Endothelial cell of umbilical vein (primary cell): ENCODE data around the gene ADD2. TPM values are rescaled to one million over a fixed set of nuclear protein-coding genes. Genes with fewer than 3 reads are reported as not detected.

Experiments used
- BruUV-seq: library from RNA; stranded (reverse); fragments of 400-500 nt; replicated peaks from 2 replicates; lab custom pipeline; 2021; lab: Mats Ljungman, UMichigan
- CTCF ChIA-PET: fragments of 300-600, 350-600 bp; sonication (Branson Sonifier 250); formaldehyde crosslinking; loops from one replicate; lab custom pipeline; 2021; ENCODE audit warnings: antibody characterized with exemption, inconsistent platforms; lab: Charles Lee
- POLR2A ChIA-PET: fragments of 300-600, 350-600 bp; sonication (Branson Sonifier 250); formaldehyde crosslinking; loops from one replicate; lab custom pipeline; 2021; ENCODE audit warnings: antibody characterized with exemption, inconsistent platforms; lab: Charles Lee
- DNase-seq: peaks from one replicate; pipeline ENCODE4 v3.0.0-alpha.2; 2011; ENCODE audit warnings: low read depth, low spot score
- FAIRE-seq: peaks from 2 replicates; lab custom pipeline; 2011; peaks lifted over from hg19 to GRCh38; lab: Jason Lieb, UNC
- H2AFZ ChIP-seq: 2 replicates; pipeline ENCODE4 v1.6.0; 2012; ENCODE audit warnings: low read depth, low read length, control low read depth, inconsistent platforms
- H3K27ac ChIP-seq: 2 replicates; pipeline ENCODE4 v1.5.1; 2011; ENCODE audit warnings: low read depth, mild to moderate bottlenecking, control low read depth, low read length, moderate library complexity; ENCODE audit not compliant: insufficient read depth
- H3K27me3 ChIP-seq, 2 experiments: 2 replicates each; pipeline versions ENCODE4 v1.6.0 to v1.6.1; 2011; ENCODE audit warnings: low read length in 2 of 2, mixed read lengths in 1 of 2; ENCODE audit not compliant: control insufficient read depth in 2 of 2, insufficient read depth in 2 of 2
- H3K36me3 ChIP-seq, 2 experiments: 2 replicates in 1 of 2; 3 replicates in 1 of 2; pipeline ENCODE4 v1.5.1; 2011; ENCODE audit warnings: low read length in 2 of 2, mild to moderate bottlenecking in 1 of 2, moderate library complexity in 1 of 2; ENCODE audit not compliant: control insufficient read depth in 2 of 2, insufficient read depth in 2 of 2; ENCODE audit errors: extremely low read depth in 1 of 2
- H3K4me1 ChIP-seq: 3 replicates; pipeline ENCODE4 v1.5.1; 2011; ENCODE audit warnings: mild to moderate bottlenecking, low read length; ENCODE audit not compliant: control insufficient read depth, insufficient read depth; ENCODE audit errors: extremely low read depth
- H3K4me2 ChIP-seq: 2 replicates; pipeline ENCODE4 v1.6.1; 2011; ENCODE audit warnings: low read length, control low read depth, mixed read lengths; ENCODE audit not compliant: insufficient read depth
- H3K4me3 ChIP-seq, 3 experiments: fragments of 200-600 bp in 1 of 3; sonication (generic), shearing (Covaris generic) in 1 of 3; replicated peaks in 1 of 3; 2 replicates each; pipeline ENCODE4 v1.5.1; 2011 to 2016; ENCODE audit warnings: control low read depth in 3 of 3, low read length in 3 of 3, mild to moderate bottlenecking in 2 of 3, inconsistent platforms in 1 of 3, low read depth in 1 of 3, moderate library complexity in 1 of 3; ENCODE audit not compliant: insufficient read depth in 1 of 3
- H3K79me2 ChIP-seq: 2 replicates; pipeline ENCODE4 v1.6.0; 2012; ENCODE audit warnings: low read length, inconsistent platforms; ENCODE audit not compliant: control insufficient read depth, insufficient read depth
- H3K9ac ChIP-seq: replicated peaks from 2 replicates; pipeline ENCODE3; 2011; ENCODE audit warnings: low read length, control low read depth; ENCODE audit not compliant: insufficient read depth; ENCODE audit errors: extremely low read depth
- H3K9me1 ChIP-seq: replicated peaks from 3 replicates; pipeline ENCODE4 v1.6.0; 2011; ENCODE audit warnings: mild to moderate bottlenecking, low read length; ENCODE audit not compliant: control insufficient read depth, insufficient read depth; ENCODE audit errors: extremely low read depth
- H3K9me3 ChIP-seq: replicated peaks from 2 replicates; pipeline ENCODE4 v1.5.1; 2012; ENCODE audit warnings: low read length, inconsistent platforms; ENCODE audit not compliant: control insufficient read depth, insufficient read depth
- H4K20me1 ChIP-seq: replicated peaks from 2 replicates; pipeline ENCODE3; 2011; ENCODE audit warnings: mild to moderate bottlenecking, low read length; ENCODE audit not compliant: control insufficient read depth, insufficient read depth; ENCODE audit errors: extremely low read depth
- EZH2 ChIP-seq: IDR thresholded peaks from 2 replicates; pipeline ENCODE4 v1.6.1; 2012; ENCODE audit warnings: borderline replicate concordance, low read depth, mild to moderate bottlenecking, moderate library complexity, low read length, inconsistent platforms; ENCODE audit not compliant: severe bottlenecking
- FOS ChIP-seq: IDR thresholded peaks from 2 replicates; pipeline ENCODE4 v1.6.1; 2011; ENCODE audit warnings: mild to moderate bottlenecking, low read length, moderate library complexity, borderline replicate concordance; ENCODE audit not compliant: insufficient read depth
- GATA2 ChIP-seq: IDR thresholded peaks from 2 replicates; pipeline ENCODE4 v1.7.0; 2011; ENCODE audit warnings: low read depth, mild to moderate bottlenecking, moderate library complexity, mixed read lengths, low read length; ENCODE audit not compliant: insufficient read length, insufficient read depth
- JUN ChIP-seq: IDR thresholded peaks from 2 replicates; pipeline ENCODE4 v1.6.1; 2011; ENCODE audit warnings: borderline replicate concordance, low read depth; ENCODE audit not compliant: insufficient read length, insufficient read depth
- MYC ChIP-seq: IDR thresholded peaks from one replicate; pipeline ENCODE4 v1.6.1; 2011; ENCODE audit warnings: mild to moderate bottlenecking, low read depth, low read length
- POLR2A ChIP-seq: IDR thresholded peaks from 2 replicates; pipeline ENCODE4 v1.6.1; 2012; ENCODE audit warnings: low read depth, mild to moderate bottlenecking, control low read depth, low read length
- POLR2AphosphoS5 ChIP-seq: IDR thresholded peaks from 2 replicates; pipeline ENCODE4 v1.6.1; 2012; ENCODE audit warnings: low read depth, mild to moderate bottlenecking, control low read depth, low read length, moderate library complexity; ENCODE audit not compliant: insufficient read depth
- dilution Hi-C: fragments of 300-500 bp; cut with MboI; formaldehyde crosslinking; loops from one replicate; pipeline ENCODE4 v1.15.0; 2019; ENCODE audit warnings: low sequenced_read_pairs; ENCODE audit not compliant: extremely low pct_ligation_motif_present
- intact Hi-C: fragments of 100-400 bp; cut with micrococcal nuclease; formaldehyde crosslinking; loops from one replicate; pipeline ENCODE4 v1.10.0; 2022
- polyA plus RNA-seq, 4 experiments: library from polyadenylated mRNA; depleted of rRNA in 3 of 4; stranded (reverse) in 3 of 4; unstranded in 1 of 4; fragments of >200 nt; gene quantifications; 2 replicates each; pipeline versions ENCODE4 v1.2.1 to v1.2.3, GENCODE V29; 2011 to 2012; ENCODE audit warnings: missing spikeins in 1 of 4
- total RNA-seq: library from RNA; stranded (reverse); gene quantifications from 2 replicates; pipeline ENCODE4 v1.2.3, GENCODE V29; 2021
- TF ChIP-seq, protein P1 (sequence below), 2 donors: IDR thresholded peaks; 1 replicate in 1 of 2; 2 replicates in 1 of 2; pipeline ENCODE4 v1.5.1; 2011; ENCODE audit warnings: low read length in 2 of 2, mild to moderate bottlenecking in 2 of 2, moderate library complexity in 2 of 2, control low read depth in 1 of 2, inconsistent platforms in 1 of 2, low read depth in 1 of 2; ENCODE audit not compliant: insufficient read depth in 1 of 2; ENCODE audit errors: extremely low read depth in 1 of 2
- TF ChIP-seq, protein P2 (sequence below): IDR thresholded peaks from 2 replicates; pipeline ENCODE4 v1.6.1; 2011; ENCODE audit not compliant: insufficient read depth, insufficient read length

ADD2 gene
- total and polyA plus RNA-seq, 2 donors (not counting 3 experiments of a cell fraction or from before 2014, with no cell fraction given) = 0.17 TPM; not detected in 1

DNA sequence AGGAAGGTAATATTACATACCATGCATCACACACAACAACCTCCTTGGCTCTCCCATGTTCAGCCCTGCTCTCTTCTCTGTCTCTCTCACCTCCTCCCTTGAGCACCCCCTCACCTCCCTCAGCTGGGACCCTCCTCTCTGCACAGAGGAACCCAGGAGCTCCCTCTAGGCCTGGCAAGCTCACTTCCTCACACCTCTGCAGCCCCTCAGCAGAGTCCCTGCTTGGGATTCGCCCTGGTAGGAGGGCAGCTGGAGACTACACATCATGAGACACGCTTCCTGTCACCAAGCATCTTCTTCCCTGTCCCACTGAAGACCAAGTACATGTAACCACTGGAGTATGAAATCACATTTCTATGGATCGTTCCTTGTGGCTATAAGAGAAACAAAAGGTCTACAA lies 51.0 kb downstream of the ADD2 start:
- no peaks in the 10 kb centered on the region for H3K4me1 ChIP-seq
- intact Hi-C loops = no loop called here

More for the DNA sequence above, 51.0 kb downstream of the ADD2 start:
- Histone ChIP-seq H4K20me1 (no peaks in the 10 kb centered on the region), H3K9me3 (no peaks in the 10 kb centered on the region), H3K9ac (no peak overlapping the region), H2AFZ (no peak overlapping the region), H3K27me3 (peaks cover 0 to 15% of the 10 kb centered on the region in 2 experiments), H3K4me3 (no peak overlapping the region), H3K36me3 (no peaks in the 10 kb centered on the region), H3K79me2 (no peaks in the 10 kb centered on the region), H3K27ac (no peak overlapping the region), H3K4me2 (no peak overlapping the region), H3K9me1 (no peaks in the 10 kb centered on the region)
- ChIA-PET POLR2A (no interaction called here), CTCF (interaction anchor here (1.2 kb wide), 1 partner anchor 9 kb away, joined by 5 read pairs; no protein-coding TSS in a partner anchor)
- dilution Hi-C loops = no loop called here
- no TSS peak for BruUV-seq
- TF ChIP-seq, protein P1, sequence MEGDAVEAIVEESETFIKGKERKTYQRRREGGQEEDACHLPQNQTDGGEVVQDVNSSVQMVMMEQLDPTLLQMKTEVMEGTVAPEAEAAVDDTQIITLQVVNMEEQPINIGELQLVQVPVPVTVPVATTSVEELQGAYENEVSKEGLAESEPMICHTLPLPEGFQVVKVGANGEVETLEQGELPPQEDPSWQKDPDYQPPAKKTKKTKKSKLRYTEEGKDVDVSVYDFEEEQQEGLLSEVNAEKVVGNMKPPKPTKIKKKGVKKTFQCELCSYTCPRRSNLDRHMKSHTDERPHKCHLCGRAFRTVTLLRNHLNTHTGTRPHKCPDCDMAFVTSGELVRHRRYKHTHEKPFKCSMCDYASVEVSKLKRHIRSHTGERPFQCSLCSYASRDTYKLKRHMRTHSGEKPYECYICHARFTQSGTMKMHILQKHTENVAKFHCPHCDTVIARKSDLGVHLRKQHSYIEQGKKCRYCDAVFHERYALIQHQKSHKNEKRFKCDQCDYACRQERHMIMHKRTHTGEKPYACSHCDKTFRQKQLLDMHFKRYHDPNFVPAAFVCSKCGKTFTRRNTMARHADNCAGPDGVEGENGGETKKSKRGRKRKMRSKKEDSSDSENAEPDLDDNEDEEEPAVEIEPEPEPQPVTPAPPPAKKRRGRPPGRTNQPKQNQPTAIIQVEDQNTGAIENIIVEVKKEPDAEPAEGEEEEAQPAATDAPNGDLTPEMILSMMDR (IDR thresholded peaks at IDR 0.05; ENCODE audit: extremely low read depth in 1 of 2, insufficient read depth in 1 of 2, low read depth in 1 of 2, low read length in 2 of 2) = no peak
- TF ChIP-seq GATA2 = no peak
- TF ChIP-seq POLR2A = no peak
- TF ChIP-seq EZH2 = no peak
- no peak for TF ChIP-seq POLR2AphosphoS5
- no peak for TF ChIP-seq MYC
- TF ChIP-seq, protein P2, sequence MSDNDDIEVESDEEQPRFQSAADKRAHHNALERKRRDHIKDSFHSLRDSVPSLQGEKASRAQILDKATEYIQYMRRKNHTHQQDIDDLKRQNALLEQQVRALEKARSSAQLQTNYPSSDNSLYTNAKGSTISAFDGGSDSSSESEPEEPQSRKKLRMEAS = no peak
- TF ChIP-seq JUN = no peak
- no peak for TF ChIP-seq FOS
- FAIRE-seq (no peak), DNase-seq (no peak)
